Karpas-422 (cell line): ENCODE data around the gene DUSP22. TPM values are rescaled to one million over a fixed set of nuclear protein-coding genes. Genes with fewer than 3 reads are reported as not detected.
"Not testable (repeated sequence)": the region's sequence is repeated elsewhere in the genome, so short reads cannot be mapped to it uniquely, and the experiment has no call there.

ENCODE experiments used
- DNase-seq: peaks from one replicate; pipeline ENCODE4 v3.0.0-alpha.2; 2015
- H2AFZ ChIP-seq: fragments of 200-600 bp; sonication (generic); 2 replicates; pipeline ENCODE4 v1.6.1; 2014; ENCODE audit warnings: antibody characterized with exemption, low read length, mixed read lengths
- H3K27ac ChIP-seq: fragments of 200-600 bp; sonication (generic); 2 replicates; pipeline ENCODE4 v1.5.1; 2014; ENCODE audit warnings: mild to moderate bottlenecking, low read length, moderate library complexity
- H3K27me3 ChIP-seq: fragments of 200-600 bp; sonication (generic); 2 replicates; pipeline ENCODE4 v1.6.1; 2014; ENCODE audit warnings: low read length, mixed read lengths
- H3K36me3 ChIP-seq: fragments of 200-600 bp; sonication (generic); 2 replicates; pipeline ENCODE4 v1.6.1; 2014; ENCODE audit warnings: low read length, mixed read lengths; ENCODE audit not compliant: insufficient read depth
- H3K4me1 ChIP-seq: fragments of 200-600 bp; sonication (generic); 2 replicates; pipeline ENCODE4 v1.6.1; 2014; ENCODE audit warnings: mild to moderate bottlenecking, low read length, mixed read lengths
- H3K4me2 ChIP-seq: fragments of 200-600 bp; sonication (generic); 2 replicates; pipeline ENCODE4 v1.6.1; 2014; ENCODE audit warnings: low read length, low read depth, mild to moderate bottlenecking; ENCODE audit not compliant: poor library complexity, severe bottlenecking
- H3K4me3 ChIP-seq: fragments of 200-600 bp; sonication (generic); 2 replicates; pipeline ENCODE4 v1.5.1; 2014; ENCODE audit warnings: mild to moderate bottlenecking, antibody characterized with exemption, low read length, mixed read lengths
- H3K79me2 ChIP-seq: fragments of 200-600 bp; sonication (generic); 2 replicates; pipeline ENCODE4 v1.6.1; 2014; ENCODE audit warnings: mild to moderate bottlenecking, low read length, mixed read lengths
- H3K9ac ChIP-seq: fragments of 200-600 bp; sonication (generic); 2 replicates; pipeline ENCODE4 v1.6.0; 2014; ENCODE audit warnings: low read length
- H3K9me2 ChIP-seq: fragments of 200-600 bp; sonication (generic), shearing (Covaris generic); replicated peaks from 2 replicates; pipeline ENCODE4 v1.6.0; 2014; ENCODE audit warnings: mild to moderate bottlenecking, low read length, moderate library complexity; ENCODE audit not compliant: insufficient read depth
- H3K9me3 ChIP-seq: fragments of 300-700, 200-600 bp; sonication (generic); 2 replicates; pipeline ENCODE4 v1.6.1; 2014; ENCODE audit warnings: low read length, mixed read lengths
- H4K20me1 ChIP-seq: fragments of 200-600 bp; sonication (generic); 2 replicates; pipeline ENCODE4 v1.6.1; 2014; ENCODE audit warnings: mild to moderate bottlenecking, antibody characterized with exemption, low read length, low read depth; ENCODE audit not compliant: insufficient read depth
- total RNA-seq: library from RNA; depleted of rRNA; stranded (reverse); fragments of >200 nt; shearing (Covaris generic); gene quantifications from 2 replicates; pipeline ENCODE4 v1.2.3, GENCODE V29; 2014; ENCODE audit warnings: low replicate concordance

Gene DUSP22
- total RNA-seq, 1 experiment from 2014 or later: 13.2 TPM

DNA sequence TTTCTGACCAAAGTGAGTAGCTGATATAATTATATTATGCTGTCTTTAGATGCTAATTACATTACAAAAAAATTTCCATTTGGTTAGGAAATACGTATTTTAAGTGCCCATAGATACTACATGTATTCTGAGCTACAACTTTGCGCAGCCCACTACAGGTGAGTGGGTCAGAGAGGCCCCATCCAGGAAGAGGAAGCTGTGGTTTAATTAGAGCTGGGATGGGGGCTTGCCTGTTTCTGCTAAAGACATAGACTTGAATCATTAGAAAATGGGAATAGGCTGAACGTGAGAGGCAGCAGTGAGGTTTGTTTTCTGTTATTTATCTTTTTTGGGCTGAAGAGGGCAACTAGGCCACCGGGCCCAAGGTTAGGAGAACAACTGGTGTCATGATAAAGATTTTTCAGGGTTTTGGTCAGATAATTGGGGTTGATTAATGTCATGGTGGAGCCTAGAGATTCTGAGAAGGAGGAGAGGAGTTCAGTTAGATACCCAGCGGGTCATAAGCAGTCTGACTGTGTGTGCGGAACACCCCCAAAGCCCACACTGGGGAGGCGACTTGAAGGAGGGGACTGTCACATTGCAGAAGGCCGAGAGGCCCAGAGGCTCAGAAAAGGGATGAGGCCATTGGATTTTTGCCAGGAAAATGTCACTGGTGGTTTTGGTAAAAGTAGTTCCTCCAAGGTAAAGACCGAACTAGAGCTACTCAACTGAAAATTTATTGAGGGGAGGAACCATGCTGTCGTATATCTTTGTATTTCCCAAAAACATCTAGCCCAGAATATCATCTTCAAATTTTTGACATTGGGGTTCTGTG is 84.7 kb downstream of the DUSP22 start:
- H2AFZ ChIP-seq: no peak overlapping the region
- H3K9me2 ChIP-seq: no peaks in the 10 kb centered on the region
- H4K20me1 ChIP-seq: no peaks in the 10 kb centered on the region
- DNase-seq: no peak
- H3K4me1 ChIP-seq: peaks cover 9% of the 10 kb centered on the region; the same call in 1 of the 2 replicates
- H3K36me3 ChIP-seq: no peaks in the 10 kb centered on the region
- no peaks in the 10 kb centered on the region for H3K27me3 ChIP-seq
- H3K9me3 ChIP-seq: no peaks in the 10 kb centered on the region
- H3K4me2 ChIP-seq: no peak overlapping the region
- H3K9ac ChIP-seq: no peak overlapping the region
- no peak overlapping the region for H3K4me3 ChIP-seq
- no peak overlapping the region for H3K27ac ChIP-seq
- H3K79me2 ChIP-seq: no peaks in the 10 kb centered on the region

- not testable (repeated sequence) for DNase-seq, H2AFZ ChIP-seq, H3K79me2 ChIP-seq, H3K9ac ChIP-seq, H3K27ac ChIP-seq, H3K4me3 ChIP-seq, H4K20me1 ChIP-seq, H3K27me3 ChIP-seq, H3K9me3 ChIP-seq, H3K36me3 ChIP-seq, H3K4me2 ChIP-seq, H3K4me1 ChIP-seq, H3K9me2 ChIP-seq
Observed at GRCh38 chr6:377641-378020, 85.3 kb downstream of the DUSP22 start.

GRCh38 chr6:378090-378957 is 86.0 kb downstream of the DUSP22 start:
- Histone ChIP-seq H3K9me2 (no peaks in the 10 kb centered on the region), H3K9me3 (no peaks in the 10 kb centered on the region), H3K4me1 (peaks cover 9% of the 10 kb centered on the region; the same call in 1 of the 2 replicates), H2AFZ (no peak overlapping the region), H3K4me3 (no peak overlapping the region), H3K9ac (no peak overlapping the region), H3K27ac (no peak overlapping the region), H3K36me3 (no peaks in the 10 kb centered on the region), H4K20me1 (no peaks in the 10 kb centered on the region; the same call in 1 of the 2 replicates), H3K27me3 (no peaks in the 10 kb centered on the region), H3K4me2 (no peak overlapping the region), H3K79me2 (no peaks in the 10 kb centered on the region)
- no peak for DNase-seq

DNA sequence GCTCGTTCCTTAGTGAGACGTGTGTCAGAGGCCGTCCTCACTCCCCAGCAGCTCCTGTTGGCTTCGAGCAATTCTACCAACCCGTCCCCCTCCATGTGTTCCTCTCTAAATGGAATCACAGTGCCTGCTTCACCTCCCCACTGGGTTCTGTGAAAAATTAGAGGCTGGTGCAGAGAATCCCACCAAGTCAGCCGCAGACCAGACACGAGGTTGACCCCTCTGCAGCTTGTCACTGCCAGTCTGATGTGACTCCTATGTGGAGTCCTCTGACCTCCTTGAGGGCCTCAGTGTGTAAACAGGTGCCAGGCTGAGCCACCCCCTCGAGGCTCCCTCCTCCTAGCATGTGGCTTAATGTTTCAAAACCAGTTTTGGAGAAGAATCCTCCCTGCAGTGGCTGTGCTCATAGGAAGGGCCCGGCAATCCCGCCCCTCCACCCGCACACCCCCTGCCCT is 86.7 kb downstream of the DUSP22 start:
- Histone ChIP-seq H2AFZ (no peak overlapping the region), H3K4me3 (no peak overlapping the region), H3K9me2 (no peaks in the 10 kb centered on the region), H3K4me1 (peaks cover 9% of the 10 kb centered on the region; the same call in 1 of the 2 replicates), H3K79me2 (no peaks in the 10 kb centered on the region), H3K4me2 (no peak overlapping the region), H3K36me3 (no peaks in the 10 kb centered on the region), H3K9ac (no peak overlapping the region), H4K20me1 (no peaks in the 10 kb centered on the region; the same call in 1 of the 2 replicates), H3K27ac (no peak overlapping the region), H3K9me3 (no peaks in the 10 kb centered on the region), H3K27me3 (no peaks in the 10 kb centered on the region)
- no peak for DNase-seq

DNA sequence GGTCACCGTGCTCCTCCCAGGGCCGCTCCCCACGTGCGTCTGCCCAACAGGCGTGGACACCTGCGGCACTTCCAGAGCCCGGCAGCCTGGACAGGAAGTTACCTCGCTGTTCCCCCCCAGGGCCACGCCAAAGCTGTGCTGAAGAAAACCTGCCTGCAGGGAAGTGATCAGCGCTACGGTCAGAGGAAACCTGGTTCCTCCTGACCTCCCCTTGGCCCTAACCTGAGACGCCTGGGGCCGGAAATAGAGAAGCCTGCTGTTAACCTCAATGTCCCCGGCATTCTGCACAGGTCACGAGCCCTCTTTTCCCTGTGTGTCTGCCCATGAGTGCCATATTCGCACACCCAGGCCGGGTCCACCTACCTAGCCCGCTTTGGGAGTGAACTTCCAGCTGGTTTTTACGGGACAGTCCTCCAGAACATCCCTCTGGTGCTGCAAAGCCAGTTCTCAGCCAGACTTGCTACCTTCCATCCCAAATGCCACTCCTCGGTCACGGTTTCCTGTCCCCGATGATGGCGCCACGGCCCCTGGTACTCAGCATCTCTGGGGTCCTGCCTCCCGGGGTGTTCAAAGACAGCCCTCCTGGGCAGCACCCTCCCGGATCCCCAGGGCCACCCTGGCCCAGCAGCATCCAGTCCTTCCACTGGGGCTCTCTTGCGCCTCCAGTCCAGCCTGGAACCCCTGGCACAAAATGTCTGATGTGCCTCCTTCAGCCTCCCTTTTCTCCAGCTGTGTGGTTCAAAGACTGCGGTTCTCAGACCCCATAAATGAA is 87.3 kb downstream of the DUSP22 start:
- Histone ChIP-seq H4K20me1 (no peaks in the 10 kb centered on the region; the same call in 1 of the 2 replicates), H3K4me1 (peaks cover 9% of the 10 kb centered on the region; the same call in 1 of the 2 replicates), H3K27ac (no peak overlapping the region), H3K36me3 (no peaks in the 10 kb centered on the region), H3K4me3 (no peak overlapping the region), H3K9ac (no peak overlapping the region), H3K9me2 (no peaks in the 10 kb centered on the region), H2AFZ (no peak overlapping the region), H3K9me3 (no peaks in the 10 kb centered on the region), H3K27me3 (no peaks in the 10 kb centered on the region), H3K4me2 (no peak overlapping the region), H3K79me2 (no peaks in the 10 kb centered on the region)
- DNase-seq: no peak

DNA sequence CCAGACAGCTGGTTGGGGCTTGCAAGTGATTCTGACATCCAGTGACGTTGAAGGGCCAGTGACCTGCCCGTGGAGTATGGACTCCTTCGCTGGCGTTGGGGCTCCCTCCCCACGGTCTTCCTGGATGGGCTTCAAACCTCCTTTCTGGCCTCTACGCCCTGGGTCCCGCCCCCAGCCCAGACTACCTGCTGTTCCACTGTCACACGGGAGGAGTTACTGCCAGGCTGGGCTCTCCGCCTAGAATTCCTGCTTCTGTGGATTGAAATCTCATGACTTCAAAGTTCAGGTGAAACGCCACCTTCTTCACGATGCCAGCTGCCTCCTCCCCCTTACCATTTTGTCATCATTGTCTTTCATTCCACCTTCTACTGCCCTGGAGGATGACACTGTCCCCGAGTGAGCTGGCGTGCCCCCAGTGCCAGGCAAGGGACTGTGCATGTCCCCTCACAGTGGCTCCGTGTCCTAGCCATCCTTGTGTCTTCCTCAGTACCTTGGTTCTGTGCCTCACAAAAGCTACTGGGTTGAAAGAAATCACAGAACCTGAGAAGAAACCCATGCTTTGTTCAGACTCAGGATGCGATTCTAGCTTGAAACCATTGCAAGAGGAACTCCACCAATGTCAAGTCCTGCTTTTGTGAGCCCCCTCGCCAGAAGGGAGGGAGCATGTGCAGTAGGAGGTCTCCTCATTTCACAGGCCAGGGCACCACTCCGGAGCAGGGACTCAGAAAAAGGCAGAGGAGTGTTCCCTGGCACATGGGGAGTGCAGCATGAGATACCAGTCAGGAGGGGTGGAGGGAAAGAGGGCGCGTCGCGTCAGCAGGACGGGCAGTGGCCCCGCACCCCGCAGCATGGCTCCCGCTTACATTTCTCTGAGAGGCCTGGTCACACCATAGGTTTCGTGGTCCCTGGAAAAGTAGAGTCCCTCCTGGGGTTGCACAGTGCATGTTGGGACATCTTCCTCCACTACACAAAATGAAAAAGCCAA is 88.2 kb downstream of the DUSP22 start:
- Histone ChIP-seq H3K4me3 (no peak overlapping the region), H3K4me2 (no peak overlapping the region)
- no peak for DNase-seq

GRCh38 chr6:381742-382461 is 89.6 kb downstream of the DUSP22 start:
- no peaks in the 10 kb centered on the region for H3K27me3 ChIP-seq
- no peaks in the 10 kb centered on the region for H3K79me2 ChIP-seq
- H3K27ac ChIP-seq: no peak overlapping the region
- DNase-seq: no peak
- no peaks in the 10 kb centered on the region for H3K9me3 ChIP-seq
- no peaks in the 10 kb centered on the region for H3K9me2 ChIP-seq
- H4K20me1 ChIP-seq: no peaks in the 10 kb centered on the region; the same call in 1 of the 2 replicates
- no peak overlapping the region for H3K9ac ChIP-seq
- H2AFZ ChIP-seq: no peak overlapping the region
- peaks cover 9% of the 10 kb centered on the region; the same call in 1 of the 2 replicates for H3K4me1 ChIP-seq
- H3K4me2 ChIP-seq: no peak overlapping the region
- H3K36me3 ChIP-seq: no peaks in the 10 kb centered on the region
- H3K4me3 ChIP-seq: no peak overlapping the region

More for the DNA sequence above, 88.2 kb downstream of the DUSP22 start:
- no peak overlapping the region for H3K9ac ChIP-seq
- H3K9me3 ChIP-seq: no peaks in the 10 kb centered on the region
- H3K36me3 ChIP-seq: no peaks in the 10 kb centered on the region
- H3K27me3 ChIP-seq: no peaks in the 10 kb centered on the region
- no peaks in the 10 kb centered on the region for H3K9me2 ChIP-seq
- H3K79me2 ChIP-seq: no peaks in the 10 kb centered on the region
- H3K27ac ChIP-seq: no peak overlapping the region
- H4K20me1 ChIP-seq: no peaks in the 10 kb centered on the region; the same call in 1 of the 2 replicates
- no peak overlapping the region for H2AFZ ChIP-seq
- peaks cover 9% of the 10 kb centered on the region; the same call in 1 of the 2 replicates for H3K4me1 ChIP-seq
